Activated CD8-positive, alpha-beta memory T cell treated with anti-CD3 and anti-CD28 coated beads for 4 hours (primary cell): Measurements from ENCODE around the gene PARD3B.

Experiments used
- DNase-seq, 2 donors: peaks; one replicate each; pipeline ENCODE4 v3.0.0-alpha.2; 2020; ENCODE audit warnings: low read depth in 2 of 2

PARD3B gene

GRCh38 chr2:205056151-205056561 is 510.9 kb downstream of the PARD3B start:
- no peak for DNase-seq

DNA sequence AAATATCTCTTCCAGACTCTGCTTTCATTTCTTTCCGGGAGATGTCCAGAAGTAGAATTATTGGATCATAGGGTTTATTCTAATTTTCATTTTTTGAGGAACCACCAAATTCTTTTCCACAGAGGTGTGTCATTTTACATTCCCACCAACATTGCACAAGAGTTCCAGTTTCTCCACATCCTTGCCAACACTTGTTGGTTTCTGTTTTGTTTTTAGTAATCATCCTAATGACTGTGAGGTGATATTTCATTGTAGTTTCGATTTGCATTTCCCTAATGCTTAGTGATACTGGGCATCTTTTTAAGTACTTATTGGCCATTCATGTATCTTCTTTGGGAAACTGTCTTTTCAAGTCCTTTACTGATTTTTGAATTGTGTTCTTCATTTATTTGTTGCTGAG is 513.1 kb downstream of the PARD3B start:
- no peak for DNase-seq

GRCh38 chr2:205060269-205060668 is 515.0 kb downstream of the PARD3B start:
- no peak for DNase-seq

DNA sequence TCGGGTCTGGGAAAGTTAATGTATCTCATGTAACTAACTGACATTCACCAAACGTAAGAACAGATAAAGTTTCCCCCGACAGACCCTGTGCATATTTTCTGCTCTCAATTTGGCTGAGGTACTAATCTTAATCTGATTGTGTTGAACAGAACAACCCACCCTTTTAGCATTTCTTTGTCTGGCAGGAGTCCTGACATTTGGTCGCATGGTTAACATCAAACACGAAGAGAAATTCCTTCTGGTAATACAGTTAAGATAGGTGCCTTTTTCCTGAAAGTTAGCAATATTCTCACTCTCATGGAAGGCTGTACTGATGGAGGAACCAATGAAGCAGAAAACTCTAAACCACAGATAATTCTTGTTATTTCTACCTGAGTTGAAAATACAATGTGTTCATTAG is 520.8 kb downstream of the PARD3B start:
- no peak for DNase-seq

DNA sequence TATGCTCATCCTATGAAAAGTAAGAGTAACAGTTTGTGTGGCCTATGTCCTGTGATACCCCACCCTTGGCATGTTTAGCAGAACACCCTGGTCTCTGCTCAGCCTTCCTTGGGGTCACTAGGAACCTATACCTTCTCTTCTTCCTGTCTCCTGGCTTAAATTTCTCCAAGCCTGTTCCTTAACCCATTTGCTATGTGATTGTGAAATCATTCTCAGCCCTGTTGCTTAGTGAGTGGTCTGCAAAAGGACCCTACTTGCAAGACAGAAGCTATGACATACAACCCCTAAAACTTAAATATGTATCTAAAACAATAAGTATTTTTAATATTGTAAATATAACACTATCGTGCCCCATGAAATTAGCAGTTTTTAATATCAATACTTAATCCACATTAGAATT is 524.7 kb downstream of the PARD3B start:
- DNase-seq: no peak

DNA sequence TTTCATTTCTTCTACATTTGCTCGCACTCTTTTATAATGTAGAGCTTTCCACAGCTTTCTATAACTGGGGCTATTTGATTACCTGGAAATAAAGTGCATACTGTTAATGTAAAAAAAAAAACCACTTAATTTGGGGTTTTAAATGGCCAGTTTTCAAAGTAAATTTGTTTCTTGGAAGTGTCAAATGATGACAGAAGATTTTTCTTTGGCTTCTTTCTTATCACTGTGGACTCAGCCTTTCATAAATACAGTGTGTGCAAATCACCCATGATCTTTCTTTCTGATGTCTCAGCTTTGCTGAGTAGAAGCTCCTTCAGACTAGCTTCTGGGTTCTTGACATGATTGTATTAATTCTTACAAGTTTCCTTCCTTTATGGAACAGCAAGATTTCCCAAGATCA is 525.6 kb downstream of the PARD3B start:
- no peak for DNase-seq

DNA sequence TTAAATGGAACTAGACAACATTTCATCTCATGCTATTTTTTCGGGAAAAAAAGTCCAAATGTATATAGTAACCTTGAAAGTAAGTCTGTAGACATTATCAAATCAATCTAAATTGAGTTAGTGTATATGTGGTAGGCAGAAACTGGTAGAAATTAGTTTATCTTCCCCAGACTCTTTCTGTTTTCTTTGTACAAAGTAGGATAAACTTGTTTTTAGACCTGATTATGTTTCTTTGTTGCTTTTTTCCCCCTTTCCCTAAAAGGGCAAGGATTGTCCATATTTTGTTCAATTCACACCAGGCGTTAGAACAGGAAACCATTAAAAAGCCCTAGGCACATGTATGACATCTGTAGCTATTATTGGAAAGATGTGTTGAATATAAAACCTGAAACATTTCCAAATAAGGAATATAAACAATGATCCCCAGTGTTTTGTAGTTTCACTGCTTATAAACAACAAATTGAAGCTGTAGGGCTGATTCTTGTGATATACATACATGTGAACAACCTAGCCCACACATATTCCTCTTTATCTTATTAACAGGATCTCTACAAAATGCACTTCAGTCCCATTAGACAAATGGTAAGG is 528.3 kb downstream of the PARD3B start:
- DNase-seq: no peak

DNA sequence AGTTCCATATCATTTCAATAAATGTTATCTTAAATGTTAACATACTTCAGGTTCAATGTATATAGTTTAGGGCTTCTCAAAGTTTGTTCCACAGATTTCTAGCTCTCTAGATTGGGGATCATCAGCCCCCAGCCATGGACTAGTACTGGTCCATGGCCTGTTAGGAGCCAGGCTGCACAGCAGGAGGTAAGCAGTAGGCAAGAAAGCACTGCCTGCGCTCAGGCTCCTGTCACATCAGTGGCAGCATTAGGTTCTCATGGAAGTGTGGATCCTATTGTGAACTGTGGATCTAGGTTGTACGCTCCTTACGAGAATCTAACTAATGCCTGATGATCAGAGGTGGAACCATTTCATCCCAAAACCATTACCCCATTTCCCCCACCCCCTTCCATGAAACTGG is 531.1 kb downstream of the PARD3B start:
- DNase-seq: no peak

DNA sequence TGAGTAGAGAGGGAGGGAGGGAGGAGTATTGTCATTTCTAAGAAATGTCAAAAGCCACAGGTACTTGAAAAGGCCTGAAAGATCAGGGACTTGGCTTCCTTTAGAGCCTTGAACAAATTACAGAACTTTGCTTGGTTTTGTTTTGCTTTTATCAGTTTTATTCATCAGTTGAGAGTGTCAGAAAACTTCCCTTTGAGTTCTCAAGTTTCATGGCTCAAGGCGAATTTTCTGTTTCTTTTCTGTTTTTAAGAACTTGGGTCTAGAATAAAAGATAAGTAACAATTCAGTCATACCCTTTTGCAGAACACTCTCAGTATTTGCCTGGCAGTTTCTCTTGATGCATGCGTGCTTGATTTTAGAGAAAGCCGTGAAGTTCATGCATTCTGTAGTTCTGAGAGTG is 531.9 kb downstream of the PARD3B start:
- DNase-seq: no peak

- no peak for DNase-seq
Measured at GRCh38 chr2:205078762-205079161, 533.5 kb downstream of the PARD3B start.

DNA sequence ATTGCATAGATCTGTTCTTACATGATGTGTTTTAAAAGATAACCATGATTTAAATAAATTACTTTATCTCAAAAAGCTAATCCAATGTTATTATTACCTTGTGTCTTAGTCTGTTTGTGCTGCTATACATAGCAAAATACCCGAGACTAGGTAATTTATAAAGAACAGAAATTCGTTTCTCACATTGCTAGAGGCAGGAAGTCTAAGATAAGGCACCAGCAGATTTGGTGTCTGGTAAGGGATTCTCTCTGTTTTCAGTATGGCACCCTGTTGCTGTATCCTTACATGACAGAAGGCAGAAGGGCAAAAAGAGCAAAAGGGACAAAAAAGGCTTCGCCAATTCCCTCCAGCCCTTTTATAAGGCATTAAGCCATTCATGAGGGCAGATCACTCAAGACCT is 533.9 kb downstream of the PARD3B start:
- DNase-seq: no peak

- no peak for DNase-seq
Measured at GRCh38 chr2:205086662-205087061, 541.4 kb downstream of the PARD3B start.

- DNase-seq: no peak
Measured at GRCh38 chr2:205087862-205088261, 542.6 kb downstream of the PARD3B start.

DNA sequence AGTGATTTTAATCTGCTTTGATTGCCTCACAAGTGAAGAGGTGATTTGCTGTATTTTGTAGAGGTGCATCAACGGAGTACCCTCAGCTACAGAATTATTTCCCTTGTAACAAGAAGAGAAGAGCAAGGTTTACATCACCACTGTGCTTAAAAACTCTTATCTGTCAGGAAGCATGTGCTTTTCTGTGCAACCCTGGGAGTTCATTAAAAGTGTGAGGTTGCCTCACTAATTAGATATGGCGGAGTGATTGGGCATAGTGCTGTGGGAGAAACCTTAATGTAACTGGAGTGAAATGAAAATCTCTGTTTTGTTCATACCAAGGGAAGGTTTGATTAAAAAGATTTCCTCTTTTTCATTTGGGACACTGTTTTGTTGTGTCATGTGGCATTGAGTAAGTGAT is 544.7 kb downstream of the PARD3B start:
- DNase-seq: no peak

DNA sequence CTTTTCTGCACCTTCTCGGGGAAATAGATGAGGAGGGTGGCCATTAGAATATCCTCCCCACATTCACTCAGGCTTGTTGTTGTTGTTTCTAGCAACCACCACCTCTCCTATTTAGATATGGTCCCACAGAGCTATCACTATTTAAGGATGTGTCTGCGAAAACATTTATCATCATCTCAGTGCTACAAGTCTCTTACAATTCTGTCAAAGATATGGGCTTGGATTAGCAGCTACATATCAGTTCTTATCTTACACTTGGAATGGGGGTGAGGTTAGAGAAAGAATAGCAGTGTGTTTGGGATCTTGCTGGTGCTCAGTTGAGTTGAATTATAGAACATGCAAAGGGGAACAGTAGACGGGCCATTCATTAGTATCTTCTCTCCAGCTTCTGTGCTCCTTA is 546.1 kb downstream of the PARD3B start:
- DNase-seq: no peak

- no peak for DNase-seq
Measured at GRCh38 chr2:205094031-205094430, 548.8 kb downstream of the PARD3B start.

DNA sequence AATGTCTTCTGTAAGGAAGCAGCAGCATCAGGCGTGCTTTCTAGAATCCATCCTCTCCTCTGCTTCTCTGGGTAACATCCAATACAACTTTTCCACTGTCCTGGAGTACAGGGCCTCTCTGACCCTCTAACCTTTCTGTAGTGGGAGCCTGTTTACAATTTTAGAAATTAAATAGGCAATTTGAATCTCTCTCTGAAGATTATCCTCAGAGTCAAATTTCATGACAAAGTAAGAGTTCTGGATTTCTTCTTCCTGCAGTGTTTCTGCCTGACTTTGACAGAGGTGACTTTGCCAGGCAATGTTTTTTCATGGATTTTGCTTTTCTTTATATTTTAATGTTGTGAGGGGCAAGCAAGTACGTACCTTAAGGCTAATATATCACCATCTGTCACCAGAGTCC is 558.4 kb downstream of the PARD3B start:
- no peak for DNase-seq

DNA sequence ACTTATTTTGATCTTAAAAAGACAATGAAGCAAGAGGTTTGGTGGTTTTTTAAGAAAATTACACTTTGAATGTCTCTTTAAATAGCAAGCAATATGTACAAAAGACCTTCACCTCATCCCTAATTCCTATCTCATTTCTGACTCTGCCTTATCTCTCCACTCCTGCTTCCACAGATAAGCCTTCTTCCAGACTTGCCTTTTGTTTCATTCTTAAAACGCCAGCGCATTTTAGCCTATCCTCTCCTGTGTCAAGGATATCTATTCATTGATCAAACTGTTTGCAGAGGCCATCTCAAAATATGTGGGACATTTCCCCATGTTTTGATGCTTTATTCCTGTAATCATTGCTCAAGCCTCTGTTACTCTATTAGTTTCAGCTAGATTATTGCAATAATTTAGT is 562.5 kb downstream of the PARD3B start:
- DNase-seq: no peak

DNA sequence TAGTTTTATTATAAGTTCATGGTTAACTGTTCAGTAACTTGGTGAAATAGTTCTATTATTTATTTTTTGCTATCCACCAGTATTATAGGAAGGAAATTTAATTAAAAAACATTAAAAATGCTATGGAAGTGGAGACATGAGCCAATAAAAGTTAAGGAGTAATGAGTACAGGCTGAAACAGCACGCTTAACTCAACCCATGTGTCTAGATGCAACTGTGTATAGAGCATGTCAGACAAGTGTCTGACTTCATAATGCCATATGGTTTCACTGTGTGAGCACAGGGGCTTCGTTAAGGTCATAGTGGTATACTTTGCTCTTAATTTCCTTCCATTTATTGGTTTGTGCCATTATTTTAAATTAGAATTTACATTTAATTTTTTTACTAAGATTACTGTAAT is 570.2 kb downstream of the PARD3B start:
- DNase-seq: no peak

DNA sequence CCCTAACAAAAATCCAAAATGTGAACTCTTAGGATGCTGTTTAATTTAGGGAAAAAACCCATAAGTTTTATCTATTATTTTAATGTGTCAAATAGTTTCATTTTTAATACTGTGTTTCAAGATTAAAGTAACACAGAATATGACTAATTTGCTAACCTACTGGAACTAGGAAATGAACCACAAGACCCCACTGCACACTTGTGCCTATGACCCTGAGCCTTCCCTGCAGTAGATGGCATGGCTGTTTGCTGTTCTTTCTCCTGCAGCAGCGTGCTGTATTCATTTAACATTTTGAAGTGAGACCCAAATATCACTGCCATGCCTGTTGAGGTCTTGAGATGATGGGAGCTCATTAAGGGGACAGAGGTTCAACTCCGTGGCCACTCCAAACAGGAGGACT is 571.9 kb downstream of the PARD3B start:
- DNase-seq: no peak

GRCh38 chr2:205119136-205119535 is 573.9 kb downstream of the PARD3B start:
- no peak for DNase-seq

DNA sequence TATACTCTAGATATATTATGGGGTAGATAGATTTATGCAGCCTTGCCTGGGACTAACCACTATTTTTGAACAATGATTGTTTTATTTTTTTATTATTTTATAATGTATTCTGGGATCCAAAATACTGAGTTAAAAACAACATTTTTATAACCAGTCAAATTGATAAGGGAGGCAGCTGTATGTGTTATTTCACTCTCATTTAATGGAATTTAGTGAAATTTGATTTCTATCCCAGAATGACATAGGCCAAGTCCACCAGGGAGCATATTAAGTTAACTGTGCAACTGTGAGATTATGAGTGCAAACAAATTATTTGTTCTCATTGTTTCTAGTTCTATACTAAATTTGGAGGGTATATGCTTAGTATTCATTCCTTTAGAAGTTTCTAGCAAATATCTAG is 583.5 kb downstream of the PARD3B start:
- no peak for DNase-seq

GRCh38 chr2:205129531-205129930 is 584.3 kb downstream of the PARD3B start:
- DNase-seq: no peak

- DNase-seq: no peak
Measured at GRCh38 chr2:205130111-205130829, 585.0 kb downstream of the PARD3B start.
